ENCODE data around the gene TMEM30A.

The TMEM30A gene

DNA sequence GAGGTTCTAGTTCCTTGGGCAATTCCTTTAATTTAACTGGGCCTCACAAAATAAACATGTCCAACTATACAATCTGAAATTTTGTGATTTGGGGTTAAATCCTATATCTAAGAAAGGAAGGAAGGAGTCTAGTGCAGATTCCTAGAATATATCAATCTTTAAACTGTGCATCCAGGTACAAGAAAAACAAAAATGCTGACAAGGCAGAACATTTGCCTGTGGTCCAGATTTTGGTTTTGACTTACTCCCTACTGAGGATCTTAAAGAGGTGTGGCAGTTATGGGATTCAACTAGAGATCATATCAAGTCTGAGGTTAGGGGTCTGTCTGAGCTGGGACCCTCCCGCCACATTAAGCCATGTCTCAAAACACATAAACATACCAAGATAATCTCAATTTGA is 23.3 kb downstream of the TMEM30A start:
- DNase-seq: no peak

GRCh38 chr6:75257343-75258087 is 27.1 kb downstream of the TMEM30A start:
- no peak for DNase-seq

- DNase-seq: no peak
These were observed 34.0 kb downstream of the TMEM30A start for GRCh38 chr6:75250552-75250951.

DNA sequence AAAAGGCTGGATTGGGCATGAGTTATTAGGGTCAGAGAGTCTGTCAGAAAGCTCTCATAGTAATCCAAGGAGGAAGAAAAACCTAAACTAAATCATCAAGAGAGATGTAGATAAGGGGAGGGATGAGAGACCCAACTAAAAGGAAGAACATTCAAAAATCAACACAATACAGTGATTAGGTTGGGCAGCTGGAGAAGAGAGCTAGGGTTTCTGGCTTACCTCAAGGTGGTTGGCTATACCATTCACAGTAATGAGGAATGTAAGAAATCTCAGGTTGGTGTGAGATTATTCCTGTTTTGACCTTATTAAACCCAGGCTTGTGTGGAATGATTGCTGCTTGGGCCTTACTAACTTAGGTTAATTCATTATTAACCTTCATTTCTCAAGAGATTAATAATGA is 34.8 kb downstream of the TMEM30A start:
- DNase-seq: no peak

GRCh38 chr6:75246386-75246785 is 38.2 kb downstream of the TMEM30A start:
- DNase-seq: no peak

GRCh38 chr6:75244063-75244584 is 40.5 kb downstream of the TMEM30A start:
- no peak for DNase-seq

DNA sequence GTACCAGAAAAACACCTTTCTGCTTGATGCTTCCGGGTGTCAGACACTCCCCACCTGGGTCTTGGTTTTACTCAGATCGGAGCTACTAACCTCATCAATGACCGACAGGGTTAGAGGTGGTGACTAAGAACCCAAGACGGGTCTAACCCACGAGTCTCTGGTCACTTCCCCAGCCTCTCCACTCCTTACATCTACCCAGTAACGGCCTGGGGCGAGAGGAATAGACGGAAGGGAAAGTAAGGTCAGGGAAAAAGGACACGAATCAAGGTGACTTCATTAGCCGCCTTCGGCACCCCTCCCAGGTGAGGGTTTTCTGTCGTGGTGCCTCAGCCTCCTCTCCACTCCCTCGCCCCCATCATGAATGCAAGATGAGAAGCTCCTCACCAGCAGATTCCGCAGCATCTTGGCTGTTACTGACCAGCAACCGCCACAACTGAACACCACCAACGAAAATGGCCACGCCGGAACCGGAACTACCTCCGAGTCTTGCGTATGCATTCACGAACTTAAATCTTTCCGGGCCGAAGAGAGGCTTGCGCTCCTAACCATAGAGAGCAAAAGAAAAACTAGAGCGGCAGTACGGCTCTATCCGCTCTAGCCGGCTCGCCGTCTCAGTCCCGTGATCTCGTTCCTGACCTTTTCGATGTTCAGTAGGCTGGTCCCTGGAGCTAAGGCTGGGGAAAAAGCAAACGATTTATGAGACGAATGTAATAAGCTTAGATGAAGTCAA is 41.1 kb downstream of the TMEM30A start, which contains the start of gene COX7A2:
Gene COX7A2 (minus strand): TSS at position 469 of the 730 bp plus-strand sequence. CDS start 67 bp downstream, at position 402.
- DNase-seq: peak; percentile 98

- DNase-seq: no peak
These were observed 48.0 kb downstream of the TMEM30A start for GRCh38 chr6:75236630-75237029.

DNA sequence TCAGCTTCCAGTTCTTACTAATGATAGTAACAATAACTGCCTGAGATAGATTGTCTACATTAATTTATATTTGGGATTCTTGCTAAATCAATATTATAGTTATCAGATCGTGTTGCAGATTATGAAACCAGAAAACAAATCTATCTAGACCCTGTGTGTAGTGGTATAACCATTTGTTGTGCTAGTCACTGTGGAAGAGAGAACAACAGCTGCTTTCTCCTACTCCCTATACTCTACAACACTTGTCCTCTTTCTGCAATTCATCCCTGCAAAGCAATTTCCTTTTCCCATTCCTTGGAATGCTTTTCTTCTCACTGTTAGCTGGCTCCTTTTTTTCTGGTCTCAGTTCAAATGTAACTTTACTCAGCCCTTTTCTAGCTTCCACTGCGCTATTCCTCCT is 49.3 kb downstream of the TMEM30A start:
- DNase-seq: no peak

DNA sequence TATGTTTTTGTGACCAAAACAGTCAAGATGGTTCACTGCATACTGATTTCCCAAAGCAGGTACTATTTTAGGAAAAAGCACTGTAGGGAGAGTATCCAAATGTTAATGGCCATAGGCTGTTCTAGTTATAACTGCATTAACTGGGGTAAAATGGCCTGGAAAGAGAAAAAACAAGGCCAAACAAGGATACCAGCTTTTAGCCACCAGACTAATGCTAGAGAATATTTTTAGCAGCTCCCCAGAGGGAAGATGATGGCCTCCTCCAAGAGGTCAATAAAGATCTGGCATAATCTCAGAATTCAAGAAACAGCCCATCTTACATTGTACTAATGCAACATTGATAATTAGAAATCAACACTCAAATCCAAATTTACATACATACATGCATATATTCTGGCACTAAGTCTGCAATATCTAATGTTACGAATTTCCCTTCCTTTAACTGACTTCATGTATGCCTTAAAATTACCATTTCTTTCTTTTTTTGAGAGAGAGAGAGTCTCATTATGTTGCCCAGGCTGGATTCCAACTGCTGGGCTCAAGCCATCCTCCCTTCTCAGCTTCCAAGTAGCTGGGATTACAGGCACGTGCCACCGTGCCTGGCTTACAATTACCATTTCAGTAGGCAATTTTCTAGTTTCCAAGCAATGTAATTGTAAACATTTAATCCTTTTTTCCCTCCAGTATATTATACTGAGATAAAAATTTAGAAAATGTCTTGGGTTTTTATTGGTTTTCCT is 50.3 kb downstream of the TMEM30A start:
- no peak for DNase-seq

GRCh38 chr6:75233092-75233615 is 51.4 kb downstream of the TMEM30A start:
- no peak for DNase-seq

DNA sequence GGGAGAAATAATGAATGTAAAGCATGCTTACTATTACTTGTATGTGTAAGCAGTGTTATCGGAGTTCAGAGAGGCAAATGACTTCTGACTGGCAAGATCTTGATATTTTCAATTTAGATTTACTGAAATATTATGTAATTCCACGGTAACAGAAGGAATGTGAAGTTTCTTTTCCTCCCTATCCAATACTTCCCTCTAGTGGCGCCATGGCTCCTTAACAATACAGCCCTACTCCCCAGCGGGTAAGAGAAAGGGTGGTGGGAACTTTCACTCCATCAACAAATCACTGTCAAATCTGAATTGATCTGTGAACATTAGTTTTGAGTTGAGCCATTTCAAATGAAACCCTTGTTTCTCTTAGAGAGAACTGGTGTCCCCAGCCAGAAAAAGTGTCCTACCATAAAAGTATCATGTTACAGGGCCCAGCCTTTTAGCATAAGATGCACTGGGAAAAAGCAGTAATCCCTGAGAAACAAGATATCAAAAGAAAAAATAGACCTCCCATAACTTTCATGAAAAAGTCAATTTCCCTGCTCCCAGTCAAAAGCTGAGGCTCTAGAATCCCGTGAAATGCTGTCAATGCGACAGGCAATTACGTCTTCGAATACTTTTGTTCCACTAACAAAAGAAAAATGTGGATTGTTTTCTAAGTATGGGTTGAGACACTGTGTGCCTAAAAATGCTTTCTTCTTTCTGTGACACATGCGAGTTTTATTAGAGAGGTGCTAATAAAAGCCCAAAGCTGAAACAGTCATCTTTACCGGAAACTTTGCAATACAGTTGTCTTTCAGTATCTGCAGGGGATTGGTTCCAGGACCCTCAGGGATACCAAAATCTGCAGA is 53.9 kb downstream of the TMEM30A start:
- no peak for DNase-seq

GRCh38 chr6:75224303-75224926 is 60.2 kb downstream of the TMEM30A start:
- DNase-seq: no peak

GRCh38 chr6:75223428-75223827 is 61.2 kb downstream of the TMEM30A start:
- no peak for DNase-seq

GRCh38 chr6:75222261-75222660 is 62.3 kb downstream of the TMEM30A start:
- no peak for DNase-seq

DNA sequence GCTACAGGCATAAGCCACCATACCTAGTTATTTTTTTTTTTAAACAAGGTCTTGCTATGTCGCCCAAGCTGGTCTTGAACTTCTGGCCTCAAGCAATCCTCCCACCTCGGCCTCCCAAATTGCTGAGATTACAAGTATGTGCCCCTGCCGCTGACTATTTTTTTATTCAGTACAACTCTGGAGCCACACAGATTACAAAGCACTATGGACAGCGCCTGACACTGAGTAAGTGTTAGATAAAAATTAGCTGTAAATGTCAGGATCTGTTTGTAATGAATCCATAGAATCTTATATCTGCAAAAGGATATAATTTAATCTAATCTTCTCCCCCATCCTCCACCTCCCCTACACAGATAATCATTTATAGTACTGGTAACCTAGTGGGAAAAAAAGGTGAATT is 63.5 kb downstream of the TMEM30A start:
- DNase-seq: no peak

GRCh38 chr6:75220357-75220756 is 64.2 kb downstream of the TMEM30A start:
- no peak for DNase-seq

DNA sequence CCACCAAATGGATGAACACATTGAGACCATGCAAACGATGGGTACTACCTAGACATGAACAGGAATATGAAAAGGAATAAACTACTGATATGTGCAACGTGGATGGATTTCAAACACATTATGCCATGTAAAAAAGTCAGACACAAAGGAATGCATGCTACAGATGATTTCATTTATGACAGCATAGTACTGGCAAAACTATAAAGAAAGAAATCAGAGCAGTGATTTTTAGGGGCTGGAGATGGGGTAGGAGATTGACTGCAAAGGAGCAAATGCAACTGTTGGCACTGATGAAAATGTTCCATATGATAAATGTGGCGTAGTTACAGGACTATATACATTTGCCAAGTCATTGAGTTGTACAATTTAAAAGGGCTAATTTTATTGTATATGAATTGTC is 65.3 kb downstream of the TMEM30A start:
- DNase-seq: no peak

- no peak for DNase-seq
These were observed 67.4 kb downstream of the TMEM30A start for GRCh38 chr6:75217193-75217592.

- DNase-seq: no peak
These were observed 69.3 kb downstream of the TMEM30A start for GRCh38 chr6:75215291-75215690.

- DNase-seq: no peak
These were observed 70.9 kb downstream of the TMEM30A start for GRCh38 chr6:75213732-75214131.

DNA sequence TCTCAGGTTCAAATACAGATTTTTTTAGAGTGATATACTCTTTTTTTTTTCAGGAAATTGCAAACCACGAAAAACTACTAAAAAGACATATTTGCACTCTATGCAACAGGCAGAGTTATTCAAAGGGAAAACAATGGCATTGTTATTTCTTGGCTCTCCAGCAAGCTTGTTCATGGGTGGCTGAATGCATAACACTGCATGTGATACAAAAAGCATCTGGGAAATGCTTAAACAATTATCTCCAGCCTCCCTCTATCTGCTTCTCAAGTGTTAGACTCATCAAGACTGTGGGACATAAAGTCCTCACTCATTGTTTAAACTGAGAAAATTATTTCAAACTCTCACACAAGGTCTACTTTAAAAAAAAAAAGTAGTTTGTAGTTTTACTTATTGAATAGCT is 71.5 kb downstream of the TMEM30A start:
- DNase-seq: no peak
